NB4 (cell line): Measurements from ENCODE around the gene P4HB.

Experiments
- POLR2A ChIP-seq: IDR thresholded peaks from 2 replicates; pipeline ENCODE4 v1.6.1; 2011; ENCODE audit warnings: mild to moderate bottlenecking; ENCODE audit not compliant: insufficient read length; ENCODE audit errors: extremely low read depth
- TF ChIP-seq, protein P1 (sequence below): IDR thresholded peaks from one replicate; pipeline ENCODE4 v1.5.1; 2012; ENCODE audit warnings: low read depth, low read length

DNA sequence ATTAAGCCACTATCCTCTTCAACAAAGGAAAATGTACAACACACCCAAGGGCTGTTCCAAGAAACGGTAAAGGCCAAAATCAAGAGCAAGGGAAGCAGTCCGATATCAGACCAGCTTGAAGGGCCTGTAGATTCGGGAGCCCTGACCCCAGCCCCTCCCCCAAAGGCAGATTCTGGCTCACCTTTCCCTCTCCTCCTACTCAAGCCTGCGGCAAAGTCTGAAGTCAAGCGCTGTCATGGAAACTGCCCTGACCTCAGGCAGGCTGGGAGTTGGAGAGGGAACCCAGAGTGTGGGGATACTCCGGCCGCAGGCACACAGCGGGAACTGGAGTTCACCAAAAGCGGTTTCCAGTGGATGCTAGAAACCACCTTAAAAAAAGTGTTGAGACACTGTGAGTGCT lies 29.3 kb upstream of the P4HB start:
- TF ChIP-seq, protein P1, sequence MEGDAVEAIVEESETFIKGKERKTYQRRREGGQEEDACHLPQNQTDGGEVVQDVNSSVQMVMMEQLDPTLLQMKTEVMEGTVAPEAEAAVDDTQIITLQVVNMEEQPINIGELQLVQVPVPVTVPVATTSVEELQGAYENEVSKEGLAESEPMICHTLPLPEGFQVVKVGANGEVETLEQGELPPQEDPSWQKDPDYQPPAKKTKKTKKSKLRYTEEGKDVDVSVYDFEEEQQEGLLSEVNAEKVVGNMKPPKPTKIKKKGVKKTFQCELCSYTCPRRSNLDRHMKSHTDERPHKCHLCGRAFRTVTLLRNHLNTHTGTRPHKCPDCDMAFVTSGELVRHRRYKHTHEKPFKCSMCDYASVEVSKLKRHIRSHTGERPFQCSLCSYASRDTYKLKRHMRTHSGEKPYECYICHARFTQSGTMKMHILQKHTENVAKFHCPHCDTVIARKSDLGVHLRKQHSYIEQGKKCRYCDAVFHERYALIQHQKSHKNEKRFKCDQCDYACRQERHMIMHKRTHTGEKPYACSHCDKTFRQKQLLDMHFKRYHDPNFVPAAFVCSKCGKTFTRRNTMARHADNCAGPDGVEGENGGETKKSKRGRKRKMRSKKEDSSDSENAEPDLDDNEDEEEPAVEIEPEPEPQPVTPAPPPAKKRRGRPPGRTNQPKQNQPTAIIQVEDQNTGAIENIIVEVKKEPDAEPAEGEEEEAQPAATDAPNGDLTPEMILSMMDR, result no peak
- no peak for TF ChIP-seq POLR2A
